Measurements from ENCODE around the gene RMRP. TPM values are rescaled to one million over a fixed set of nuclear protein-coding genes. Genes with fewer than 3 reads are reported as not detected.
A peak's percentile ranks its signal among the peaks of the same experiment; 100 is the strongest.

The RMRP gene
- total RNA-seq, 1 donor from 2014 or later: 13,056 TPM

- DNase-seq (ENCODE audit: low spot score) (no peak), ATAC-seq (no peak)
These were observed 10.1 kb upstream of the RMRP start for GRCh38 chr9:35667939-35668338.

- ATAC-seq: no peak
- DNase-seq (ENCODE audit: low spot score): no peak
These were observed 8.7 kb upstream of the RMRP start for GRCh38 chr9:35666549-35666948.

GRCh38 chr9:35666045-35666444, 8.2 kb upstream of the RMRP start:
- ATAC-seq (no peak), DNase-seq (ENCODE audit: low spot score) (no peak)

- ATAC-seq: no peak
- no peak for DNase-seq (ENCODE audit: low spot score)
These were observed 7.6 kb upstream of the RMRP start for GRCh38 chr9:35665471-35665818.

GRCh38 chr9:35664531-35665470, 7.0 kb upstream of the RMRP start, which contains the start of gene ARHGEF39:
ARHGEF39 (minus strand) TSS chr9:35665195; CDS start chr9:35665169, 26 bp downstream.
- ATAC-seq: peak; percentile 88
- peak; percentile 87 for DNase-seq (ENCODE audit: low spot score)

- DNase-seq (ENCODE audit: low spot score): no peak
- no peak for ATAC-seq
These were observed 4.6 kb upstream of the RMRP start for GRCh38 chr9:35662437-35662836.

- DNase-seq (ENCODE audit: low spot score) (no peak), ATAC-seq (no peak)
These were observed 4.0 kb upstream of the RMRP start for GRCh38 chr9:35661756-35662350.

GRCh38 chr9:35660966-35661415, 3.2 kb upstream of the RMRP start:
- ATAC-seq (no peak), DNase-seq (ENCODE audit: low spot score) (no peak)

- ATAC-seq (no peak), DNase-seq (ENCODE audit: low spot score) (no peak)
These were observed 1.5 kb upstream of the RMRP start for GRCh38 chr9:35659340-35659739.

- DNase-seq (ENCODE audit: low spot score): peak; percentile 53
- ATAC-seq: peak; percentile 9
These were observed 1.1 kb upstream of the RMRP start for GRCh38 chr9:35658968-35659220.

GRCh38 chr9:35658137-35658967, 533 bp upstream of the RMRP start, which contains the start of gene CCDC107:
CCDC107 (plus strand) TSS chr9:35658292; CDS start chr9:35658380, 88 bp downstream.
- ATAC-seq: peak; percentile 85
- DNase-seq (ENCODE audit: low spot score): peak; percentile 89

- peak; percentile 5 for ATAC-seq
- DNase-seq (ENCODE audit: low spot score): no peak
These were observed 831 bp downstream of the RMRP start for GRCh38 chr9:35656831-35657545.

- ATAC-seq: no peak
- no peak for DNase-seq (ENCODE audit: low spot score)
These were observed 1.5 kb downstream of the RMRP start for GRCh38 chr9:35656348-35656747.

- ATAC-seq (no peak), DNase-seq (ENCODE audit: low spot score) (no peak)
These were observed 4.2 kb downstream of the RMRP start for GRCh38 chr9:35653611-35654010.

GRCh38 chr9:35652829-35653209, 5.0 kb downstream of the RMRP start:
- no peak for DNase-seq (ENCODE audit: low spot score)
- ATAC-seq: no peak

- DNase-seq (ENCODE audit: low spot score) (no peak), ATAC-seq (peak; percentile 7)
These were observed 5.6 kb downstream of the RMRP start for GRCh38 chr9:35651956-35652828.

GRCh38 chr9:35650341-35651158, 7.3 kb downstream of the RMRP start, which contains the start of gene SIT1:
SIT1 (minus strand) TSS chr9:35650931; CDS start chr9:35650853, 78 bp downstream.
- DNase-seq (ENCODE audit: low spot score) (no peak), ATAC-seq (no peak)

GRCh38 chr9:35649431-35650340, 8.1 kb downstream of the RMRP start:
- DNase-seq (ENCODE audit: low spot score): no peak
- no peak for ATAC-seq

All from left lobe of liver (tissue), 2 donors.